NCI-H748 (cell line): ENCODE results near the gene ALDOC.

Experiments used
- DNase-seq: peaks from one replicate; lab custom pipeline; 2025; ENCODE audit not compliant: unreplicated experiment; lab: John Stamatoyannopoulos, UW

The ALDOC gene

DNA sequence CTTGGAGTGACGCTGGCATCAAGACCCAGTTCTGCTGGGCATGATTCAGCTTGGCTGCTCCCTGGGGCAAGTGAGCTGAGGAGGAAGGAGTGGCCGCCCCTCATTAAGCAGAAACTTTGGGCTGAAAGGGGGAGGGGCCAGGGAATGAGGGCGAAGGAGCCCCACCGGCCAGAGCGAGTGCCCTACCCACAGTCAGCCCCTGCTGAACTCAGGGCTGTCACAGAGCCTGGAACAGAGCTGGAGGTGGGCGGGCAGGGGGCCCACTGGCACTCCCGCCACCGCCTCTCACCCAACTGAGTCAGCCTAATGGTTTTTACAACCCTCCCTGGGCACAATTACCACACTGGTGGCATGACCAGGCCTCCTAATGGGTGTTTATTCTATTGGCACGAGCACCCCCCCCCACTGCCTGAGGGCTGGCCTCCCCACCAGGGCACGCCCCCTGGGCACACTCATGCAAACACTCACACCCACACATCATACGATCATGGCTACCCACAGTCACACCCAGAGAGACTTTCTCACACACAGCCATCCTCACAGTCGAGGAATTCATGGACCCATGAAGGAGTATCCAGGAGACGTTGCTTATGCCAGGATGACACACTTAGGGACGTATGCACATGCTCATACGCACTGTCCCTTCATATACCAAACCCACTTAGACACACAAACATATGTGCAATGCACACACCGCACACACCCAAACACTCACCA is 43.4 kb downstream of the ALDOC start:
- DNase-seq, result no peak

DNA sequence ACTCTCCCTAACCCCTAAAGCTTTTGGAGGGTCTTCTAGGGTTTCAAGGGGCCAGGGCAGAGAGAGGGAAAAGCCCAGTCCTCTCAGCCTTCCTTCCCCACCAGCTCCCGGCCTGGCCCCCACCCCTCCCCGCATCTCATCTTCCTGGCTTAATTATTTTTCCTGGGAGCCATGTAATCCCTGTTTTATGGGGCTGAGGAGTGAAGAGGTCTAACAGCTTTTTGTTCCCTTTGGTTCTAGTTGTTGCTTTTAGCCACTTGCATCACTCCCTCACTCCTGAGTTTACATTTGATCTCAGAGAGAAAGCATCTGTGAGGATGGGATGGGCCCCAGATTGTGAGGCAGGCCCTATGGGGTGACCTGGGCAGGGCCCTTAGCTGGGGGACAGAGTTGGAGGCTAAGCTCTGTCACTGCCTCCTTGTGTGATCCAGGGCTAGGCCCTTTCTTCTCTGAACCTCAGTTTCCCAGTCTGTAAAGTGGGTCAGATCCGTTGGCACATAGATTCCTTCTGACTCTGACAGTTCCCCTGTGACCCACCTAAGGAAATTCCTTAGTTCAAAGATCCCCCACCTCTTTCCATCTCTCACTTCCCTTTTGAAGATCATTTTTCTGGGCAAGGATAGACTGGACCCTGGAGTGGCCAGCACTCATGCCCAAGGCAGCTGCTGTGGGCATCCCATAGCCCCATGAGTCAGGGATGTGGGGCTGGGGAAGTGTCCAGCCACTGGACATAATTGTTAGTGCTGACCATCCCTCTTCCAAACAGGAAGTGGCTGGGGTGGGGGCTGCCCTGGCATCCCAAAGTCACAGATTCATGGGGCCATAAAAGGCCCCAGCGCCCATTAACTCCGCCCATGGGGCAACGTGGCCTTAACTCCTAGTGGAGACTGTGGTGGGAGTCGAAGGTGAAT is 44.4 kb downstream of the ALDOC start:
- no peak for DNase-seq

DNA sequence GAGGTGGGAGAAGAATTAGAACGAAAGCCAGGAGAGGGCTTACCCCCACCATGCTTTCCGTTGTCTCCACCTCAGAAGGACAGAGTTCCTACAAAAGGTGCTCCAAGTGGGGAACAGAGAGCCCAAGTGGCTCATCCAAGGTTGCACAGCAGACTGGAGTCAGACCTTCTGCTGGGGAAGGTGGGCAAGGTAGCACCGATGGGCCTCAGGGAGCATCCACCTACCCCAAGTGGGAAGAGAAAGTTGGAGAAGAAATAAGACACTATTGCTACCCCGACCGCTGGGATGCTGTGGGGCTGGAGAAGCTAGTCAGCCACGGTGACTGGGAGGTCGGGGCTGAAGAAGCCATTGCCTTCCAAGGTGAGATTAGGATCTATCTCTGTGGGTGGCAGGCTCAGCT is 45.8 kb downstream of the ALDOC start:
- no peak for DNase-seq

DNA sequence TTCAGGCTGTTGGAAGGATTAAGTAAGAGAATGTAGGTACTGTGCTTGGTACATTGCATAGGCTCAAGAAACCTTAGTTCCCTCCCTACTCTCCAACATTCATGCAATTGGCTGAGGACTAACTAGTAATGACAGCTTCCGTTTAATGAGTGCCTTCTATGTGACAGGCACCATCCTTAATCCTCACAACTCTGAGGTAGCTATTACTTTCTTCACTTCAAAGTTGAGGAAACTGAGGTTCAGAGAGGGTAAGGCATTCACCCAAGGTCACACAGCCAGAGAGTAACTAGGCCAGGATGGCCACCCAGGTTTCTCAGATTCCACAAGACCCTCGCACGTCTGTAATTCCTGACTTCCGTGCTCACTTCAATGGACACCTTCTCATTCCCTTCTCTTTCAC is 46.4 kb downstream of the ALDOC start:
- DNase-seq, result no peak

DNA sequence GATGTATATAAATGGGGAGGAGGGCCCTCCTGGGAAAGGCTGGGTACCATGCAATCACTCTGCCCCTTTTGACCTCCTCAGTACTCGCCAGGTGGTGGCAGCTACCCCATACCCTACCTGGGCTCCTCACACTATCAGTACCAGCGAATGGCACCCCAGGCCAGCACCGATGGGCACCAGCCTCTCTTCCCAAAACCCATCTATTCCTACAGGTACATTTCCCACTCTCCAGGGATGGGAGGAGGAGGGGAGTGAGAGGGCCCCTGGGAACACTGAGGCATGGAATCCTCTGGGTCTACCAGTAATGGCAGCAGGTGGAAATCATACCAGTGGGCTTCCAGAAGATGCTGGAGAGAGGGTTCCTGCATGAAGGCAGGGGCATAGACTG is 47.7 kb downstream of the ALDOC start:
- DNase-seq, result no peak

DNA sequence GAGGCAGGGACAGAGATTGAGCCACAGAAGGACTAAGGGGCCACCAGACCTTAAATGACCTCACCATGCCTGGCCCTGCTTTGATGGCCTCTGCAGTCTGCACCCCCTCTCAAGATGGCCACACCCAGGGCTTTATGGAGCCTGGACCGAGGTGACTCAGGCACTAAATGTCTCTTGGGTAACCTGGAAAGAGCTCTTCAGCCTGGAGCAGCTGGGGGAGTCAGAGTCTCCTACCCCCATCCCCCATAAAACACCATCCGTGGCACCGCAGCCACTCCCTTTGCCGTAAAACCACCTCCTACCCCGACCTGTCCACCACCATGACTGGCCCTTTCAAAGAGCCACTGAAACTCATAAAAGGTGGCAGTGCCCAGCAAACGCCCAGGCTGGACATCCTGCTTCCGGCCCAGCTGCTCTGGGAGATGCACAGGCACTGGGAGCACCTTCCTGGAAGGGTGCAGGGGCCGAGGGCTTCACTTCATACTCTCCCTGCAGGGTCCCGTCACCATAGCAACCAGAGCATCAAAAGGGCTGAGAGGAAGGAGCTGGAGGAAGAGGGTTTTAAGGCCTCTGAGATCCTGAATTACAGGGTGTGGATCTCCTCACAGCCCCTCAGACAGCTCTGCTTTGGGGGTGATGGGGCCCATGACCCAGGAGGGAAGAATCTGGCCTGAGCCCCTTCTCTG is 48.2 kb downstream of the ALDOC start:
- DNase-seq, result peak; percentile 16

DNA sequence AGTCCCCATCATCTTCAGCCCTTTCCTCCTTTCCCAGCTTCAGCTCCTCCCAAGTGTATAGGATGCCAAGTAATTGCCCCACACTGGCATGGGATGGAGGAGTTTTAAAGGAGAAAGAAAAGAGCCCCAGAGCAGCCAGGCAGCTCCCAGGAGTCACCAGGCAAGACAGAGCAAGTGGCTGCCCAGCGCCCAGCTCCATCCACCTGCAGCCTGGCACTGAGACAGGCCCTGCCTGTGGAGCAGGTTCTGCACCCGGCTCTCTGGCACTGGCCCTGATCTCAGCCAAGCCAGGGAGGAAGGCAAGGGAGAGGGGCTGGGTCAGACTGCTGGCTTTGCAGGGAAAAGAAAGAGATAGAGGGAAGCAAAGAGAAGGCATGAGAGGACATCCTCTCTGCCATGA is 48.8 kb downstream of the ALDOC start:
- DNase-seq, result no peak

DNA sequence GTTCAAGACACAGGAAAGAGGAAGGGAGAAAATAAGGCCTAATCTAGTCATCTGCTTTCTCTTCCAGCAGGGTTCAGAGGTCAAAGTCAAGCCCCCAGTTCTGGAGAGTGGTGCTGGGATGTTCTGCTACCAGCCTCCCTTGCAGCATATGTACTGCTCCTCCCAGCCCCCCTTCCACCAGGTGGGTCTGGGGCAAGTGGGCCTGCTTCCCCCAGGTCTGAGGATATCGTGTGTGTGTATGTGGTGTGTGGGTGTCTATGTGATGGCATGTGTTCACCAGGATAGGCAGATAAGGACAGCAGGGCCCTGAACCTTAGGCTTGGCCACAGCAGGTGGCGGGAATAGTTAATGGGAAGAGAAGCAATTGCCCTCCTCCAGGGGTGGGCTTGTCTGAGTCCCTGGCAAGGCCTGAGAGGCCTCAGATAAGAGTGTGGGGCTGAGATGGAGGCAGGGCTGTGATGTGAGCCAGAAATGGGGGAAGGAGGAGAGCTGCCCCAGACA is 49.5 kb downstream of the ALDOC start:
- no peak for DNase-seq

DNA sequence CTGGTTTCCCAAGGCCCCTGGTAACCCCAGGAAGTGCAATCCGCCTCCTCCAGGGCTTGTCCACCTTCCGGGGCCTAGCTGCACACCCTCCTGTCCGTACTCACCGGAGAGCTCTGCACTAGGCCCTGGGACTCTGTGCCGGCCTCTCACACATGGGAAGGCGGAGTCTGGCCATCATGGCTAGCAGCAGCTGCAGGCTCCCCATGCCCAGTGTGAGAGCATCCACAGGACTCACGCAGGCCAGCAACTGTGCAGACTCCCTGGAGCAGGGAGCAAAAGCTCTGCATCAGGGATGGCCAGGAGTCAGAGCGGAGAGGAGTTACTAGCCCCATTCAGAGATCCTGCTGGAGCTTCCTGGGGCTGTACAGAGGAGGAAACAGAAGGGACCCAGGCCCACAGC is 50.3 kb downstream of the ALDOC start:
- DNase-seq, result no peak

DNA sequence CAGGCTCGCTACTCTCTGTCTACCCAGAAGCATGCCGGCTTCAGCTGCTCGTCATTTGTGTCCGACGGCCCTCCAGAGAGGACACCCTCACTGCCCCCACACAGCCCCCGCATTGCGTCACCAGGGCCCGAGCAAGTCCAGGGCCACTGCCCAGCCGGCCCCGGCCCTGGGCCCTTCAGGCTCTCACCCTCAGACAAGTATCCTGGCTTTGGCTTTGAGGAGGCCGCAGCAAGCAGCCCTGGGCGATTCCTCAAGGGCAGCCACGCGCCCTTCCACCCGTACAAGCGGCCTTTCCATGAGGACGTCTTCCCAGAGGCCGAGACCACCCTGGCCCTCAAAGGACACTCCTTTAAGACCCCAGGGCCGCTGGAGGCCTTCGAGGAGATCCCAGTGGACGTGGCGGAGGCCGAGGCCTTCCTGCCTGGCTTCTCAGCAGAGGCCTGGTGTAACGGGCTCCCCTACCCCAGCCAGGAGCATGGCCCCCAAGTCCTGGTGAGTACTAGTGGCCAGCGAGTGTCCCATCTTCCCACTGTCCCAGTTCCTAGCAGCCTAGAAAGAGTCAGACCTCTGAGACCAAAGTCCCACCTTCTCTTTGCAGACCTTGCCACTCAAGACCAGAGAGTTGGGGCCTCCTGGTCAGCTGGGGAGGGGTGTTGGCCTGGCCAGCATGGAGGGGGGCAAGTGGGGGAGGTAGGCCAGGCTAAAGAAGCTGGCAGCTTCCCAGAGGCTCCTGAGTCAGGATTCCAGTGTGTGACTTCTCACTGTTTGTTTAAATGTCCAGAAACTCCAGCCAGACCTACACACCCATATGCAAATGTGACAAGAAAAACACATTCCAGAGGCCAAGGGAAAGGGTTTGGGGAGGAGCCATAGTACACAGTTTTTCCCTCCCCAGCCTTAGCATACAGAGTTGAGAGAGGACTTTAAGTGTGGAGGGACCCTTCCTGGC is 51.9 kb downstream of the ALDOC start:
- no peak for DNase-seq

DNA sequence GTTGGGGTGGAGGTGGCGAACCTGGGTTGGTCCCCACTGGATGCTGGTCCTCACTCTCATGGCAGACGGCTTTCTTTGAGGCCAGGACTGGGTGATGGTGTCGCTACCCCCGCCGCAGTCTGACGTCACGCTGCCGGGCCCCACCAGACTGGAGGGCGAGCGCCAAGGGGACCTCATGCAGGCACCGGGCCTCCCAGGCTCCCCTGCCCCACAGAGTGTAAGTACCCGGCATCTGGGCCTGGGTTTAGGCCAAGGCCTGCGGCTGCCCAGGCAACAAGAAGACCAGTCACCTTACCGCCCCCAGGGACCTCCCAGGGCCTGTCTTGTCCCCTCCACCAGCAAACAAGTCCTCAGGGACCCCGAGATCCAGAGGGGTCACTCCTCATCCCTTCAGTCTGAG is 52.8 kb downstream of the ALDOC start:
- no peak for DNase-seq

DNA sequence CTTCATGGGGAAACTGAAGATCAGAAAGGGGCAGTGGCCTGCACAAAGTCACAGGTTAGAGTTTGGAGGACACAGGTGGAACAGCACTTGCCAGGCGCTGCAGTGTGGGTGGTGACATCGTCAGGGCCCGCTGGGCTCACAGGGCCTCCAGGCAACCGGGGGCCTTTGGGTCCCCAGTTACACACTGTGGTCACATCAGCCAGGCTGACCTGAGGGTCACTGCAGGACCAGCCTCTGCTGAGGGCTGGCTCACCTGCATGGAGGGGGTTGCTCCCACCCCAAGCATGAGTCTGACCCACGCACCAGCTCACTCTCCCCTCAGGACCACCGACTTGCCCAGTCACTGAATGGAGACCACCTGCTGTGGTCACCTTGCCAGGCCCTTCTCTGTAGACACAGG is 53.5 kb downstream of the ALDOC start:
- DNase-seq, result no peak
